Ureter (tissue), 1 donor: ENCODE results near the gene GPS2. TPM values are rescaled to one million over a fixed set of nuclear protein-coding genes. Genes with fewer than 3 reads are reported as not detected.
A peak's percentile ranks its signal among the peaks of the same experiment; 100 is the strongest.
"Not testable (repeated sequence)": the region's sequence is repeated elsewhere in the genome, so short reads cannot be mapped to it uniquely, and the experiment has no call there.

Experiments
- DNase-seq: peaks from one replicate; pipeline ENCODE4 v3.0.0-alpha.2; 2020; ENCODE audit warnings: low spot score
- total RNA-seq: library from RNA; stranded (reverse); gene quantifications from one replicate; pipeline ENCODE4 v1.2.4, GENCODE V29; 2023
- donor health status: DM: yes; HTN: yes; CAD: no.

GPS2 gene
- total RNA-seq, 1 donor from 2014 or later = 67.6 TPM

- no peak for DNase-seq
These were observed 21.3 kb upstream of the GPS2 start, which contains the start of gene ACAP1 for GRCh38 chr17:7336240-7337175. ACAP1 (plus strand) TSS chr17:7336529; CDS start chr17:7336735, 206 bp downstream.

- DNase-seq = not testable (repeated sequence)
These were observed 20.6 kb upstream of the GPS2 start for GRCh38 chr17:7335765-7336164.

GRCh38 chr17:7334938-7335538 lies 19.9 kb upstream of the GPS2 start:
- no peak for DNase-seq

- DNase-seq = not testable (repeated sequence)
These were observed 17.5 kb upstream of the GPS2 start for GRCh38 chr17:7332600-7333069.

- DNase-seq = no peak
These were observed 17.0 kb upstream of the GPS2 start for GRCh38 chr17:7332111-7332510.

GRCh38 chr17:7330638-7331015 lies 15.5 kb upstream of the GPS2 start:
- DNase-seq = no peak

GRCh38 chr17:7329997-7330637 lies 15.0 kb upstream of the GPS2 start:
- DNase-seq = no peak

GRCh38 chr17:7329374-7329996 lies 14.3 kb upstream of the GPS2 start:
- peak; percentile 98 for DNase-seq

GRCh38 chr17:7328840-7329373 lies 13.7 kb upstream of the GPS2 start, which contains the start of gene NEURL4:
NEURL4 (minus strand) TSS chr17:7329335; CDS start chr17:7329312, 23 bp downstream.
- no peak for DNase-seq

GRCh38 chr17:7328009-7328408 lies 12.8 kb upstream of the GPS2 start:
- no peak for DNase-seq

GRCh38 chr17:7327501-7327900 lies 12.3 kb upstream of the GPS2 start:
- DNase-seq = no peak

GRCh38 chr17:7327056-7327455 lies 11.9 kb upstream of the GPS2 start:
- no peak for DNase-seq

- DNase-seq = no peak
These were observed 11.0 kb upstream of the GPS2 start for GRCh38 chr17:7326186-7326585.

GRCh38 chr17:7325031-7325528 lies 9.9 kb upstream of the GPS2 start:
- no peak for DNase-seq

- no peak for DNase-seq
These were observed 9.2 kb upstream of the GPS2 start for GRCh38 chr17:7324438-7324779.

- DNase-seq = no peak
These were observed 8.7 kb upstream of the GPS2 start for GRCh38 chr17:7323731-7324437.

- no peak for DNase-seq
These were observed 7.5 kb upstream of the GPS2 start for GRCh38 chr17:7322520-7323194.

GRCh38 chr17:7321466-7321865 lies 6.3 kb upstream of the GPS2 start:
- DNase-seq = no peak

GRCh38 chr17:7318121-7318860 lies 3.1 kb upstream of the GPS2 start:
- DNase-seq = no peak
